ENCODE measurements around the gene ZNF865. TPM values are rescaled to one million over a fixed set of nuclear protein-coding genes. Genes with fewer than 3 reads are reported as not detected.
A peak's percentile ranks its signal among the peaks of the same experiment; 100 is the strongest.

Gene ZNF865
- total and polyA plus RNA-seq, 2 donors (not counting 3 experiments of a cell fraction or from before 2014, with no cell fraction given), result 4.0 to 10.1 TPM

DNA sequence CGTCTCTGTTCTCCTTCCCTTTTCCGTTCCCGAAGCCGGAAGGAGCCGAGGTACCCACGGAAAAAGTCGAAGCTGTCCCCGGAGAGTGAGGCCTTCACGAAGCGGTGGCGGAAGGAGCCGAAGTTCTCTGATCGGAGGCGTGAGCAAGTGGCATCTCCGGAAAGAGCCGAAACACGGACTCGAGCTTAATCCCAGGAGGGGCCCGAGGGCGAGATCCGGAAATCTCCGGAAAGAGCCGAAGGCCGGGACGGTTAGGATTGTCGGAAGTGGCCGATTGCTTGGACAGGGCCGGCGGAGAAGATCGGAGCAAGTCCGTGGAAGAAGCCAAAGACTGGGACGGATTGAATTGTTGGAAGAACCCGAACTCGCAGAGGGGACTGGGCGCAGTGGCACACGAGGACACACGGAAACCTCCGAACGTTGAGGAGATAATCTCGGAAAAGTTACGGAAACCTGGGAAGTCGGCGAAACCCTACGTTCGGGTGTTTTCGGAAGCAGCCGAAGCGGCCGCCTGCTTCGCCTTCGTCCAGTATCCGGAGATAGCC, 48.9 kb downstream of the ZNF865 start:
- H3K27ac ChIP-seq (ENCODE audit: insufficient read depth, low read depth, low read length), result peak overlapping the region; percentile 99
- dilution Hi-C loops (cut with MboI; ENCODE audit: extremely low pct_ligation_motif_present, low sequenced_read_pairs) (no loop called here), intact Hi-C loops (cut with micrococcal nuclease) (loop anchor here (1.0 to 10.0 kb wide), 5 partner anchors 21 to 1190 kb away; partner anchors contain the start of genes EPN1, KMT5C, LENG9 and ZNF524)
- peaks cover 0 to 4% of the 10 kb centered on the region in 2 experiments for H3K36me3 ChIP-seq (ENCODE audit: control insufficient read depth in 2 of 2, extremely low read depth in 1 of 2, insufficient read depth in 2 of 2, low read length in 2 of 2)
- H2AFZ ChIP-seq (ENCODE audit: low read depth, low read length), result peak overlapping the region; percentile 95
- H3K9me3 ChIP-seq (replicated peaks; ENCODE audit: control insufficient read depth, insufficient read depth, low read length), result no peaks in the 10 kb centered on the region
- peak overlapping the region; percentile 85 for H3K4me2 ChIP-seq (ENCODE audit: insufficient read depth, low read length)
- no peak for TF ChIP-seq FOS (IDR thresholded peaks at IDR 0.05; ENCODE audit: borderline replicate concordance, insufficient read depth, low read length)
- TF ChIP-seq GATA2 (IDR thresholded peaks at IDR 0.05; ENCODE audit: insufficient read depth, insufficient read length, low read depth, low read length), result no peak
- TF ChIP-seq, protein P1, sequence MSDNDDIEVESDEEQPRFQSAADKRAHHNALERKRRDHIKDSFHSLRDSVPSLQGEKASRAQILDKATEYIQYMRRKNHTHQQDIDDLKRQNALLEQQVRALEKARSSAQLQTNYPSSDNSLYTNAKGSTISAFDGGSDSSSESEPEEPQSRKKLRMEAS (IDR thresholded peaks at IDR 0.05; ENCODE audit: insufficient read depth, insufficient read length), result no peak
- TF ChIP-seq, protein P2, sequence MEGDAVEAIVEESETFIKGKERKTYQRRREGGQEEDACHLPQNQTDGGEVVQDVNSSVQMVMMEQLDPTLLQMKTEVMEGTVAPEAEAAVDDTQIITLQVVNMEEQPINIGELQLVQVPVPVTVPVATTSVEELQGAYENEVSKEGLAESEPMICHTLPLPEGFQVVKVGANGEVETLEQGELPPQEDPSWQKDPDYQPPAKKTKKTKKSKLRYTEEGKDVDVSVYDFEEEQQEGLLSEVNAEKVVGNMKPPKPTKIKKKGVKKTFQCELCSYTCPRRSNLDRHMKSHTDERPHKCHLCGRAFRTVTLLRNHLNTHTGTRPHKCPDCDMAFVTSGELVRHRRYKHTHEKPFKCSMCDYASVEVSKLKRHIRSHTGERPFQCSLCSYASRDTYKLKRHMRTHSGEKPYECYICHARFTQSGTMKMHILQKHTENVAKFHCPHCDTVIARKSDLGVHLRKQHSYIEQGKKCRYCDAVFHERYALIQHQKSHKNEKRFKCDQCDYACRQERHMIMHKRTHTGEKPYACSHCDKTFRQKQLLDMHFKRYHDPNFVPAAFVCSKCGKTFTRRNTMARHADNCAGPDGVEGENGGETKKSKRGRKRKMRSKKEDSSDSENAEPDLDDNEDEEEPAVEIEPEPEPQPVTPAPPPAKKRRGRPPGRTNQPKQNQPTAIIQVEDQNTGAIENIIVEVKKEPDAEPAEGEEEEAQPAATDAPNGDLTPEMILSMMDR (IDR thresholded peaks at IDR 0.05; ENCODE audit: extremely low read depth in 1 of 2, insufficient read depth in 1 of 2, low read depth in 1 of 2, low read length in 2 of 2), result no peak
- no peak for TF ChIP-seq POLR2A (IDR thresholded peaks at IDR 0.05; ENCODE audit: low read depth, low read length)
- TF ChIP-seq POLR2AphosphoS5 (IDR thresholded peaks at IDR 0.05; ENCODE audit: insufficient read depth, low read depth, low read length), result no peak
- TF ChIP-seq MYC (IDR thresholded peaks at IDR 0.05; ENCODE audit: low read depth, low read length), result no peak
- TF ChIP-seq EZH2 (IDR thresholded peaks at IDR 0.05; ENCODE audit: borderline replicate concordance, low read depth, low read length, severe bottlenecking), result no peak
- TF ChIP-seq JUN (IDR thresholded peaks at IDR 0.05; ENCODE audit: borderline replicate concordance, insufficient read depth, insufficient read length, low read depth), result no peak
- H3K27me3 ChIP-seq (ENCODE audit: control insufficient read depth in 2 of 2, insufficient read depth in 2 of 2, low read length in 2 of 2), result no peaks in the 10 kb centered on the region
- peak; percentile 100 for FAIRE-seq
- no TSS peak for BruUV-seq (replicated peaks)
- peaks cover 44% of the 10 kb centered on the region for H3K79me2 ChIP-seq (ENCODE audit: control insufficient read depth, insufficient read depth, low read length)
- CTCF ChIA-PET, result interaction anchor here (0.6 to 1.5 kb wide), 16 partner anchors 12 to 187 kb away, joined by 3 to 28 read pairs (median 4); partner anchors contain the start of genes FIZ1 and ZNF524
- POLR2A ChIA-PET, result interaction anchor here (0.6 to 1.2 kb wide), 7 partner anchors 12 to 572 kb away, joined by 3 to 7 read pairs (median 4); partner anchors contain the start of genes FIZ1 and ZNF865
- H4K20me1 ChIP-seq (replicated peaks; ENCODE audit: control insufficient read depth, extremely low read depth, insufficient read depth, low read length), result peaks cover 12% of the 10 kb centered on the region
- peak overlapping the region; percentile 100 for H3K9ac ChIP-seq (replicated peaks; ENCODE audit: extremely low read depth, insufficient read depth, low read length)
- peaks cover 25% of the 10 kb centered on the region for H3K4me1 ChIP-seq (ENCODE audit: control insufficient read depth, extremely low read depth, insufficient read depth, low read length)
- peak; percentile 99 for DNase-seq (ENCODE audit: low read depth, low spot score)
- H3K9me1 ChIP-seq (replicated peaks; ENCODE audit: control insufficient read depth, extremely low read depth, insufficient read depth, low read length), result no peaks in the 10 kb centered on the region
- H3K4me3 ChIP-seq (replicated peaks in 1 of 3; ENCODE audit: insufficient read depth in 1 of 3, low read depth in 1 of 3, low read length in 3 of 3), result peak overlapping the region; percentile 86 to 98 (median 89)
